ENCODE data around the gene BANP.

Gene BANP

GRCh38 chr16:87948735-87949070, 2.5 kb upstream of the BANP start:
- in situ Hi-C loops (cut with MboI; ENCODE audit: low pct_unique_long_range_greater_than_20kb, low sequenced_read_pairs, unreplicated experiment), result no loop called here
- no peak for TF ChIP-seq CTCF (IDR thresholded peaks at IDR 0.05; ENCODE audit: extremely low read depth, insufficient read depth, missing control alignments)
- no peak for DNase-seq (ENCODE audit: low spot score)

- DNase-seq (ENCODE audit: low spot score), result no peak
- in situ Hi-C loops (cut with MboI; ENCODE audit: low pct_unique_long_range_greater_than_20kb, low sequenced_read_pairs, unreplicated experiment), result no loop called here
- TF ChIP-seq CTCF (IDR thresholded peaks at IDR 0.05; ENCODE audit: extremely low read depth, insufficient read depth, missing control alignments), result no peak
Observed at GRCh38 chr16:87949071-87949744, 2.0 kb upstream of the BANP start.

GRCh38 chr16:87951552-87952538, 611 bp downstream of the BANP start:
- TF ChIP-seq CTCF (IDR thresholded peaks at IDR 0.05; ENCODE audit: extremely low read depth, insufficient read depth, missing control alignments), result peak; percentile 31
- no peak for DNase-seq (ENCODE audit: low spot score)
- in situ Hi-C loops (cut with MboI; ENCODE audit: low pct_unique_long_range_greater_than_20kb, low sequenced_read_pairs, unreplicated experiment), result loop anchor here (25.0 kb wide), 1 partner anchor 485 kb away; no protein-coding TSS in a partner anchor

GRCh38 chr16:87952751-87953150, 1.5 kb downstream of the BANP start:
- in situ Hi-C loops (cut with MboI; ENCODE audit: low pct_unique_long_range_greater_than_20kb, low sequenced_read_pairs, unreplicated experiment), result loop anchor here (25.0 kb wide), 1 partner anchor 485 kb away; no protein-coding TSS in a partner anchor
- DNase-seq (ENCODE audit: low spot score), result no peak
- TF ChIP-seq CTCF (IDR thresholded peaks at IDR 0.05; ENCODE audit: extremely low read depth, insufficient read depth, missing control alignments), result no peak

GRCh38 chr16:87953308-87954215, 2.3 kb downstream of the BANP start:
- no peak for DNase-seq (ENCODE audit: low spot score)
- TF ChIP-seq CTCF (IDR thresholded peaks at IDR 0.05; ENCODE audit: extremely low read depth, insufficient read depth, missing control alignments), result no peak
- in situ Hi-C loops (cut with MboI; ENCODE audit: low pct_unique_long_range_greater_than_20kb, low sequenced_read_pairs, unreplicated experiment), result loop anchor here (25.0 kb wide), 1 partner anchor 484 kb away; no protein-coding TSS in a partner anchor

GRCh38 chr16:87954361-87954760, 3.1 kb downstream of the BANP start:
- no peak for TF ChIP-seq CTCF (IDR thresholded peaks at IDR 0.05; ENCODE audit: extremely low read depth, insufficient read depth, missing control alignments)
- DNase-seq (ENCODE audit: low spot score), result no peak
- in situ Hi-C loops (cut with MboI; ENCODE audit: low pct_unique_long_range_greater_than_20kb, low sequenced_read_pairs, unreplicated experiment), result loop anchor here (25.0 kb wide), 1 partner anchor 483 kb away; no protein-coding TSS in a partner anchor

All from GM13977 (cell line).